NCI-H526 treated with DMSO at 0.1 percent for 48 hours (cell line): ENCODE results near the gene DDAH1.

Source experiments
- DNase-seq: peaks from one replicate; lab custom pipeline; 2025; lab: John Stamatoyannopoulos, UW

The DDAH1 gene

DNA sequence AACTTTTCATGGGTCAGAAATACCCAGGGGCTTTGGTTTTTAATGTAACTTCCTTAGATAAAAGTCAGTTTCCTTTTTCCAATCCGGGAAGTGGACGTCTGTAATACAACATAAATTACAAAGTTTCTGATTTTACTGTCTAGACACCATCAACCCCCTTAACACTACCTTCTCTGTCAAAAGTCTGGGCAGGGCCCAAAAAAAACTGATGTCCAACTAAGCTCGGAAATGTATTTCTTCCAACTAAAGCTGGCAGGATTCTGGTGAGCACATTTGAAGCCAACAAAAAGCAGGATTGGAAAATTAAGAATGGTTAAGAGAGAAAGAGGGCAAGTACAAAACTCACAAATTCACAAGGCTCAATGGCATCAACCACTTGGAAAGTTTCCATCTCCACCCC is 24.3 kb downstream of the DDAH1 start:
- DNase-seq = no peak

DNA sequence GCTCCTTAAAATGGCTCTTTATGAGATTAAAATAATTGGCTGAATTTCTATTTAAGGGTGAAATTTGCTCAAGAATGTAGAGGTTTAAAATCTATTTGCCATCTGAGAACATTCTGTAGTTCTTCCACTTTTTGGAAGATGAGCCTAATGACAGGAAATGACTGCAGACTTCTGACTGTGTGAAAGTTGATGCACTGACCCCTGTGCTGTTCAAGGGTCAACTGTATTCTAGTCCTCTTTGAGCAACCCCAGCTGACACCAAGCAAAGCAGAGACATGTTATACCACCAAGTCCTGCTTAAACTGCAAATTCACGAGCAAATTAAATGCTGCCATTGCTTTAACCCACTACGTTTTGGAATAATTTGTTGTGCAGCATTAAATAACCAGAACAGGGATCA is 26.6 kb downstream of the DDAH1 start:
- no peak for DNase-seq

- no peak for DNase-seq
These were observed 27.8 kb downstream of the DDAH1 start for GRCh38 chr1:85437139-85437538.

DNA sequence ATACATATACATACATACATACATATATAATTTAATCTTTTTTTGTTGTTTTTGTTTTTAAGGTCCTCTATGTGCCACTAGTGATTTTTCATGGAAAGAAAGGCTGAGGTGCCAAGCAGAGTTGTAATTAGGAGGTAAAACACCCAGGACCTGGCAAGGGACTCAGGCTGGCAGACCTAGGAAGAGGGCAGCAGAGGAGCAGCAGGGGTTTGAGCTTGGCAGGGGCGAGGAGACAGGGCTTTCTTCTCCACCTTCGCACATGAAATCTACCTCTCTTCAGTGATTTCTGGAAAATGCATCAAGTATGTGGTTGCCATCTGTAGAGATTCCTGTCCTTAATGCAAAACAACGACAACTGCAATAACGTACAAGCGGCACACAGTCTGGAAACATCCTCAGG is 31.9 kb downstream of the DDAH1 start:
- DNase-seq = no peak

- DNase-seq = no peak
These were observed 36.4 kb downstream of the DDAH1 start for GRCh38 chr1:85428471-85429089.

DNA sequence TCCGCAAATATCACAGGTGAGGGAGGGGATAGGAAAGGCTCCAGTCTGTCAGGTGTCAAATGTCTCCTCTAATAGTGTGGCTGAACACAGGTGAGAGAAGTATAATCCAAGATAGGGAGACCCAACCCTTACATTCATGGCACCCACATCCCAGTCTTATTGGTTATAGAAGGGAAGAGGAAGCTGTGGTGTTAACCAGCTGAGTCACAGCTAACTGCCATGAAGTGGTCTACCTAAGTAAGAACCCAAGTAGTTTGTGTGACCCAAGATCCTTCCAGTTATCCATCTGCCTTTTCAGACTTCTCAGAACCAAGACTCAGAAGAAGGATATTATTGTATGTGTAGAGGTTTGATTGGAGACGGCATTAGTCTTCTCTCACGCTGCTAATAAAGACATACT is 37.1 kb downstream of the DDAH1 start:
- no peak for DNase-seq

DNA sequence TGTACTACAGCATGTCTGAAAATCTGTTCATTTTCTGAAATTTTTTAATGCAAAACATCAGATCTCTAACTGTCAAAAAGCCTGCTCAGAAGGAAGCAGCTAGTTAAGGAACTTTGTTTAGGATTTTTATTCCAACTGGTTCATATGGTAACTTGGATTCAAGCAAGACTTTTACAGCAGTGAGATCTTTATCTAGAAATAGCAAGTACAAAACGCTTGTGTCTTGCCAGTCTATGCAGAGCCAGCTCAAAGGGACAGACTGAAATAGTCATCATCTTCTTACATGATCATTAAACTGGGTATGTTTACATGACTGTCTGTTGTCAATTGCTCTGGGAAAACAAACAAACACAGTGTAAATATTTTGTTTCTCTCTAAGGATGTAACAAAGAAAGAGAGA is 37.6 kb downstream of the DDAH1 start:
- no peak for DNase-seq

GRCh38 chr1:85421179-85421578 is 43.8 kb downstream of the DDAH1 start:
- no peak for DNase-seq

DNA sequence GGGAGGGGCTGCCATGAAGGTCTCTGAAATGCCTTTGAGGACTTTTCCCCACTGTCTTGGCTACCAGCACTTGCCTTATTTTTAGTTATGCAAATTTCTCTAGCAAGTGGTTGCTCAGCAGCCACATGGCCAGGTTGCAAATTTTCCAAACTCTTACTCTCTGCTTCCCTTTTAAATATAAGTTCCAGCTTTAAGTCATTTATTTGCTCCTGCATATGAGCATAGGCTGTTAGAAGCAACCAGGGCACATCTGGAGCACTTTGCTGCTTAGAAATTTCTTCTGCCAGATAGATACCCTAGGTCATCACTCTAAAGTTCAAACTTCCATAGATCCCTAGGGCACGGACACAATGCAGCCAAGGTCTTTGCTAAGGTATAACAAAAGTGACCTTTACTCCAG is 44.8 kb downstream of the DDAH1 start:
- DNase-seq = no peak

DNA sequence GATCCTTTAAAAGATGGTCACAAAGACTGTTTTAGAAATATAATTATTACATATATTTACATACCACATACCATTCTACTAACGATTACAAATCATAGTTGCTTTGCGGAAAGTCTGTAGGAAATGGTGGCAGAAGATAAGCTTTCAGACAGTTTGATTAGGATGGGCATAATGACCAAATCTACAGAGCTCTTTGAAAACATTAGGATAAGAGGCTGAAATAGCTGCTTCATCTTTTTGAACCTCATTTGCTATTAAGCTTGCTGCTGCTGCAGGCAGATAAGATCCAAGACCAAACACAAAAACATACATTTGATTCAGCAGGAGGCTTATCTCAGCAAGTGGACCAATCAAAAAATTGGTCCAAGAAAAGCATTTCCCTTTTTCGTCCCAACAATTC is 47.1 kb downstream of the DDAH1 start:
- DNase-seq = no peak

- no peak for DNase-seq
These were observed 47.9 kb downstream of the DDAH1 start for GRCh38 chr1:85417017-85417416.

DNA sequence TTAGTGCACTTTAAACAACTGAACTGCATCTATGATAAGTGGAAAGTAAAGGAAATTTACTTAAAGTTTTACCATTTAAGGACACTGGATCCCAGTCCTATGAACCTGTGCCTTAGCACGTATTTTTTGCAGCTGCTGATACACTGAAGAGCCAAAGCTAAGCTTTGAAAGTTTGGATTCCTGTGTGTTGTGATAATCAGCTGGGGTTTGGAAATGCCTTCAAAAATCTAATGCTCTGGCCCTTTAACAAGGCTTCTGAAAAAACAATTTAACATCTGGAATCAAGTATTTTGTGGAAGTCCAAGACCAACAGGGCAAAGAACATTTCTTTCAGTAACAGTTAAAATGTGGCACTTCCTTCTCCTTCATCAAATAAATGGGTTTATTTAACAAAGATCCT is 51.8 kb downstream of the DDAH1 start:
- no peak for DNase-seq

- DNase-seq = no peak
These were observed 53.2 kb downstream of the DDAH1 start for GRCh38 chr1:85411567-85412305.

GRCh38 chr1:85409516-85409915 is 55.4 kb downstream of the DDAH1 start:
- no peak for DNase-seq

GRCh38 chr1:85407746-85408377 is 57.1 kb downstream of the DDAH1 start:
- DNase-seq = no peak

DNA sequence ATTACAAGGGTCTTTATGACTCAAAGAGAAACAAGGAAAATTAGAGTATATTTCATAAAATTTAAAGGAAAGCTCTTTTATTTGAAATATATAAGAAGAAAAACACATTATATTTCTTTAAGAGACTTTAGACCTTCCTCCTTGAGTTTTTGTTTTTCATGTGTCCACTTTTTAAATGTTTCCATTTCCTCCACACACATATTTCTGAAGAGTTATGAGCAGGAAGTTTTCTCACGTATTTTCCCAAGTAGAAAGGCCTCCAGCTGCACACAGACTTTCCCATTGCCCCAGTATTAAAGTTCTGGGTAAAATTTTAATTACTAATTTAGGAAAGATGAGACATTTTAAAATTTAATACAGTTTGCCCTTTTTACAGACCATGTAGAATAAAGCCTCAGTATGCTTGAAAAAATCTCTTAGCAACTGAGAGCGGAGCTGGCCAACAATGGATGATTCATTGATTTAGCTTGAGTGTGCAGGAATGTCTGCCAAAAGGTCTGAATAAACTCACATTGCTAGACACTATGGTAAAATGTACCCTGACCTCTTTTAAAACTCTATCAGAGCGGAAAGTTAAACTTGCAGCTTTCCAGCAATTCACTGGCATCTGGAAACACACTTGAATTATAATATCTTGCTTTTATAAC is 57.9 kb downstream of the DDAH1 start:
- no peak for DNase-seq

GRCh38 chr1:85406081-85406480 is 58.9 kb downstream of the DDAH1 start:
- DNase-seq = no peak

- DNase-seq = no peak
These were observed 60.6 kb downstream of the DDAH1 start for GRCh38 chr1:85404408-85404807.

- no peak for DNase-seq
These were observed 66.4 kb downstream of the DDAH1 start for GRCh38 chr1:85398391-85399064.

GRCh38 chr1:85397490-85398032 is 67.4 kb downstream of the DDAH1 start:
- DNase-seq = no peak

GRCh38 chr1:85396194-85396593 is 68.8 kb downstream of the DDAH1 start:
- no peak for DNase-seq

GRCh38 chr1:85394130-85394529 is 70.8 kb downstream of the DDAH1 start:
- DNase-seq = no peak
